ENCODE data around the gene SLC2A8.

- TF ChIP-seq POLR2A (IDR thresholded peaks at IDR 0.05; ENCODE audit: low read depth, low read length) (no peak), POLR2AphosphoS5 (IDR thresholded peaks at IDR 0.05; ENCODE audit: low read depth, low read length) (no peak), TAF1 (IDR thresholded peaks at IDR 0.05; ENCODE audit: borderline replicate concordance, low read depth, low read length) (no peak)
Measured at GRCh38 chr9:127411122-127411521, 14.2 kb downstream of the SLC2A8 start.

Measured in GM12892 (cell line).